ENCODE results near the gene SV2B. TPM values are rescaled to one million over a fixed set of nuclear protein-coding genes. Genes with fewer than 3 reads are reported as not detected.

SV2B gene
- total RNA-seq, 3 donors from 2014 or later: 0.44 to 4.9 (median 2.2) TPM

DNA sequence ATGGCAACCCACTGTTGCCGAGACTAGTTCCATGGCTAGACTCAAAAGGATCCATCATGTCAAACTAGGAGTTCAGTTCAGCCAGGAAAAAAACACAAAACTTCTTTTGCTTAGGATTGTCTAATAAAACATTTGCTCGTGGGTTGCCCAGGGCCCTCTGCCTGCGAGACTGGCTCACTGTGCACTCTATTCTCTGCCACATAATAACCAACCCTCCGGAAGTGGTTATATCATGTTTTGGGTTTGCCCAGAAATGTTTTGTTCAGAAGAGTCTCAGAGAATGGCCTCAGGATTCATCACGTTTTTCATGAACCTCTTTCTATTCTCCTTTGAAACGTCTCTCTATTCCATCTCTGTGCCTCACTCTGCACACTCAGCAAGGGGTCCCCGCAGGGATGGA lies 216.1 kb downstream of the SV2B start:
- H3K4me3 ChIP-seq: no peak overlapping the region

DNA sequence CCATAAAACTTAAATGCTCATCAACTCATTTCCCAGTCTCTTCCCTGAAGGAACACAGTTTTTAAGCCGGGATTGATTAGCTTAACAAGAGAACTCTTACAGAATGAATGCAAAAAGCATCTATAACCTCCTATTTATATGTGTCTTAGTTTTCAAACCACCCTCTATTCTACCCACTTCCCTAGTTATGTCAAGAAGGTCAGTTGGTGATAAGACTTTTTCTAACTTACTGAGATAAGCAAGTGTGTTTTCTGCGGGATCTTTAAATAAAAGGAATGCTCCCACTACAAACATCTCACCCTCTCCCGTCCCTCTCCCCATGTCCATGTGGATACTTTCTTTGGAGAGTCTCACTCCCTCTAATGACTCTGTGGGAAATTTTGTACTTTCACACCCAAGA lies 218.5 kb downstream of the SV2B start:
- intact Hi-C loops (cut with DNase I; ENCODE audit: low total_unique reads): no loop called here
- H3K9me3 ChIP-seq: no peaks in the 10 kb centered on the region
- H3K4me3 ChIP-seq: no peak overlapping the region
- no peaks in the 10 kb centered on the region for H3K27me3 ChIP-seq
- no peak for DNase-seq (ENCODE audit: low spot score in 2 of 2)
- no peaks in the 10 kb centered on the region for H3K36me3 ChIP-seq
- no peak overlapping the region for H3K27ac ChIP-seq
- TF ChIP-seq POLR2AphosphoS5 (IDR thresholded peaks at IDR 0.05) (no peak), POLR2A (IDR thresholded peaks at IDR 0.05) (no peak)
- TF ChIP-seq, protein P1, sequence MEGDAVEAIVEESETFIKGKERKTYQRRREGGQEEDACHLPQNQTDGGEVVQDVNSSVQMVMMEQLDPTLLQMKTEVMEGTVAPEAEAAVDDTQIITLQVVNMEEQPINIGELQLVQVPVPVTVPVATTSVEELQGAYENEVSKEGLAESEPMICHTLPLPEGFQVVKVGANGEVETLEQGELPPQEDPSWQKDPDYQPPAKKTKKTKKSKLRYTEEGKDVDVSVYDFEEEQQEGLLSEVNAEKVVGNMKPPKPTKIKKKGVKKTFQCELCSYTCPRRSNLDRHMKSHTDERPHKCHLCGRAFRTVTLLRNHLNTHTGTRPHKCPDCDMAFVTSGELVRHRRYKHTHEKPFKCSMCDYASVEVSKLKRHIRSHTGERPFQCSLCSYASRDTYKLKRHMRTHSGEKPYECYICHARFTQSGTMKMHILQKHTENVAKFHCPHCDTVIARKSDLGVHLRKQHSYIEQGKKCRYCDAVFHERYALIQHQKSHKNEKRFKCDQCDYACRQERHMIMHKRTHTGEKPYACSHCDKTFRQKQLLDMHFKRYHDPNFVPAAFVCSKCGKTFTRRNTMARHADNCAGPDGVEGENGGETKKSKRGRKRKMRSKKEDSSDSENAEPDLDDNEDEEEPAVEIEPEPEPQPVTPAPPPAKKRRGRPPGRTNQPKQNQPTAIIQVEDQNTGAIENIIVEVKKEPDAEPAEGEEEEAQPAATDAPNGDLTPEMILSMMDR (IDR thresholded peaks at IDR 0.05): no peak
- no peaks in the 10 kb centered on the region for H3K4me1 ChIP-seq

More for the DNA sequence above, 216.1 kb downstream of the SV2B start:
- Histone ChIP-seq H3K27me3 (no peaks in the 10 kb centered on the region), H3K36me3 (no peaks in the 10 kb centered on the region), H3K9me3 (no peaks in the 10 kb centered on the region), H3K4me1 (no peaks in the 10 kb centered on the region), H3K27ac (no peak overlapping the region)
- DNase-seq (ENCODE audit: low spot score in 2 of 2): no peak
- TF ChIP-seq POLR2AphosphoS5 (IDR thresholded peaks at IDR 0.05) (no peak), POLR2A (IDR thresholded peaks at IDR 0.05) (no peak)
- TF ChIP-seq, protein P1 (IDR thresholded peaks at IDR 0.05): no peak
- intact Hi-C loops (cut with DNase I; ENCODE audit: low total_unique reads): no loop called here

GRCh38 chr15:91318931-91319330 lies 218.9 kb downstream of the SV2B start:
- H3K4me3 ChIP-seq: no peak overlapping the region
- no peaks in the 10 kb centered on the region for H3K4me1 ChIP-seq
- TF ChIP-seq POLR2A (IDR thresholded peaks at IDR 0.05): no peak
- TF ChIP-seq POLR2AphosphoS5 (IDR thresholded peaks at IDR 0.05): no peak
- TF ChIP-seq, protein P1 (IDR thresholded peaks at IDR 0.05): no peak
- no peaks in the 10 kb centered on the region for H3K27me3 ChIP-seq
- intact Hi-C loops (cut with DNase I; ENCODE audit: low total_unique reads): no loop called here
- no peak for DNase-seq (ENCODE audit: low spot score in 2 of 2)
- no peak overlapping the region for H3K27ac ChIP-seq
- peaks cover 0 to under 1% of the 10 kb centered on the region in 2 donors for H3K9me3 ChIP-seq
- no peaks in the 10 kb centered on the region for H3K36me3 ChIP-seq

GRCh38 chr15:91319371-91320059 lies 219.5 kb downstream of the SV2B start:
- H3K4me1 ChIP-seq: no peaks in the 10 kb centered on the region
- no peak overlapping the region for H3K27ac ChIP-seq
- no peaks in the 10 kb centered on the region for H3K36me3 ChIP-seq
- TF ChIP-seq, protein P1 (IDR thresholded peaks at IDR 0.05): no peak
- TF ChIP-seq POLR2AphosphoS5 (IDR thresholded peaks at IDR 0.05) (no peak), POLR2A (IDR thresholded peaks at IDR 0.05) (no peak)
- H3K27me3 ChIP-seq: no peaks in the 10 kb centered on the region
- DNase-seq (ENCODE audit: low spot score in 2 of 2): no peak
- intact Hi-C loops (cut with DNase I; ENCODE audit: low total_unique reads): no loop called here
- no peak overlapping the region for H3K4me3 ChIP-seq
- H3K9me3 ChIP-seq: peaks cover 0 to 7% of the 10 kb centered on the region in 2 donors

DNA sequence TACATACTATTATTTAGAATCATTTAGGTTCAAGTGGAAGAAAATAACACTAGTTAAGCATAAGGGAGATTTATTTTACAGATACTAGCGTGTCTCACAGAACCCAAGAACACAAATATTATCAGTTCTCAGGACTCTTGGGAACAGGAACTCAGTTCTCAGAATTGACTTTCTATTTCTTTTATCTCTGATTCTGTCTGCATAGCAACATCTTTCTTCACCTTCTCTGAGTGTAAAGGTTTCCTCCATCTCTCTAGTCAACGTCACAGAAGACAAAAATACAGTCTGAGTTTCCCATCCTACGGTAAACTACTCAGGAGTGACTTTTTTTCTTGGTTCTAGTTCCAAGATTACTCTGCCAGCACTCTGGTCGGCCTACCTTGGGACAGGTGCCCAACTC lies 220.0 kb downstream of the SV2B start:
- Histone ChIP-seq H3K27me3 (no peaks in the 10 kb centered on the region), H3K9me3 (peaks cover 0 to 10% of the 10 kb centered on the region in 2 donors), H3K4me3 (no peak overlapping the region), H3K4me1 (no peaks in the 10 kb centered on the region), H3K36me3 (no peaks in the 10 kb centered on the region), H3K27ac (no peak overlapping the region)
- intact Hi-C loops (cut with DNase I; ENCODE audit: low total_unique reads): no loop called here
- TF ChIP-seq POLR2A (IDR thresholded peaks at IDR 0.05) (no peak), POLR2AphosphoS5 (IDR thresholded peaks at IDR 0.05) (no peak)
- TF ChIP-seq, protein P1 (IDR thresholded peaks at IDR 0.05): no peak
- no peak for DNase-seq (ENCODE audit: low spot score in 2 of 2)

Measured in breast epithelium (tissue), 4 donors.